Measurements from ENCODE around the gene NELFB.
A peak's percentile ranks its signal among the peaks of the same experiment; 100 is the strongest.

The NELFB gene

DNA sequence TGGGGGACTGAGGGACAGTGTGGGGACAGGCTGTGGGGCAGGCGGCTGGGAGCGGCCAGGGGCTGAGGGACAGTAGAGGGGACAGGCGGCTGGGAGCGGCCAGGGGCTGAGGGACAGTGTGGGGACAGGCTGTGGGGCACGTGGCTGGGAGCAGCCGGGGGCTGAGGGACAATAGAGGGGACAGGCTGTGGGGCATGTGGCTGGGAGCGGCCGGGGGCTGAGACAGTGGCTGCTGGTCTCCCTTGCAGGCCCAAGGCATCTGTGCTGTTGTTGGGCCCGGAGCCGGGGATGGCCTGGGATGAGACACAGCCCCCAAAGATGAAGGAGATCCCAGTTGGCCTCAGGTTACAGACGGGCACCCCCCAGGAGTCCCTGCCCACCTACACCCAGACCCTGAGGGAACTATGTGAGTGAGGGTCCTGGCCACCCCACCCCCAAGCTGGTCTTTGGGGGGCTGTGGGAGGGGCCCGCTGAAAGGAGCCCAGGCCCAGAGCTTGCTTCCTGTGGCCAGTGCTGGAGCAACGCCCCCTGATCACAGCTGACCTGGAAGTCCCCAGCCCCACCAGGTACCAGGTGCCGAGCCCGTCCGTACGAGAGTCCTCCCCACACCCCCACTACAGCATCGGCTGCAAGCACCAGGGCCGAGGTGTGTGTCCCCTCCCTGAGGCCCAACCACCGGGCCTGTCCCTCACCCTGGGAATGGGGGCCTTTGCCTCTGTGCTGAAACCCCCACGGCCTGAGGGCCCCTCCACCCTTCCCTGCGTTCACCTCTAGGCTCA is 3.4 kb upstream of the NELFB start:
- TF ChIP-seq EZH2 (IDR thresholded peaks at IDR 0.05; ENCODE audit: borderline replicate concordance, low read length) (no peak), CTCF (IDR thresholded peaks at IDR 0.05; ENCODE audit: low read length) (no peak)
- Histone ChIP-seq H3K79me2 (ENCODE audit: insufficient read depth, low read length) (no peaks in the 10 kb centered on the region), H3F3A (ENCODE audit: insufficient read depth, low read length) (no peaks in the 10 kb centered on the region), H3K4me3 (ENCODE audit: low read depth, low read length, poor library complexity, severe bottlenecking) (no peak overlapping the region), H2AFZ (ENCODE audit: low read length) (no peak overlapping the region), H3K9ac (ENCODE audit: low read length) (no peak overlapping the region), H3K27ac (ENCODE audit: low read depth, low read length, poor library complexity, severe bottlenecking) (no peak overlapping the region), H3K4me2 (ENCODE audit: low read length) (no peak overlapping the region), H3K9me3 (ENCODE audit: low read length) (no peaks in the 10 kb centered on the region), H3K9me2 (ENCODE audit: low read depth, low read length) (no peaks in the 10 kb centered on the region), H3K27me3 (ENCODE audit: insufficient read depth, low read length) (no peaks in the 10 kb centered on the region; the same call in 1 of the 2 replicates), H4K20me1 (ENCODE audit: insufficient read depth, low read length) (no peaks in the 10 kb centered on the region), H3K4me1 (ENCODE audit: insufficient read depth, low read length, severe bottlenecking) (peaks cover 40% of the 10 kb centered on the region), H3K36me3 (ENCODE audit: insufficient read depth, low read length) (no peaks in the 10 kb centered on the region)

GRCh38 chr9:137252555-137253506 is 2.3 kb upstream of the NELFB start:
- Histone ChIP-seq H3K4me2 (ENCODE audit: low read length) (peak overlapping the region; percentile 85; the same call in 1 of the 2 replicates), H3K27ac (ENCODE audit: low read depth, low read length, poor library complexity, severe bottlenecking) (no peak overlapping the region), H3K9ac (ENCODE audit: low read length) (no peak overlapping the region; the same call in 1 of the 2 replicates), H3K4me1 (ENCODE audit: insufficient read depth, low read length, severe bottlenecking) (peaks cover 46% of the 10 kb centered on the region), H3K9me2 (ENCODE audit: low read depth, low read length) (no peaks in the 10 kb centered on the region), H3K4me3 (ENCODE audit: low read depth, low read length, poor library complexity, severe bottlenecking) (no peak overlapping the region), H3F3A (ENCODE audit: insufficient read depth, low read length) (no peaks in the 10 kb centered on the region), H3K79me2 (ENCODE audit: insufficient read depth, low read length) (no peaks in the 10 kb centered on the region), H3K36me3 (ENCODE audit: insufficient read depth, low read length) (no peaks in the 10 kb centered on the region), H4K20me1 (ENCODE audit: insufficient read depth, low read length) (no peaks in the 10 kb centered on the region), H3K9me3 (ENCODE audit: low read length) (no peaks in the 10 kb centered on the region), H3K27me3 (ENCODE audit: insufficient read depth, low read length) (no peaks in the 10 kb centered on the region; the same call in 1 of the 2 replicates), H2AFZ (ENCODE audit: low read length) (no peak overlapping the region)
- TF ChIP-seq CTCF (IDR thresholded peaks at IDR 0.05; ENCODE audit: low read length), result no peak
- TF ChIP-seq EZH2 (IDR thresholded peaks at IDR 0.05; ENCODE audit: borderline replicate concordance, low read length), result no peak

DNA sequence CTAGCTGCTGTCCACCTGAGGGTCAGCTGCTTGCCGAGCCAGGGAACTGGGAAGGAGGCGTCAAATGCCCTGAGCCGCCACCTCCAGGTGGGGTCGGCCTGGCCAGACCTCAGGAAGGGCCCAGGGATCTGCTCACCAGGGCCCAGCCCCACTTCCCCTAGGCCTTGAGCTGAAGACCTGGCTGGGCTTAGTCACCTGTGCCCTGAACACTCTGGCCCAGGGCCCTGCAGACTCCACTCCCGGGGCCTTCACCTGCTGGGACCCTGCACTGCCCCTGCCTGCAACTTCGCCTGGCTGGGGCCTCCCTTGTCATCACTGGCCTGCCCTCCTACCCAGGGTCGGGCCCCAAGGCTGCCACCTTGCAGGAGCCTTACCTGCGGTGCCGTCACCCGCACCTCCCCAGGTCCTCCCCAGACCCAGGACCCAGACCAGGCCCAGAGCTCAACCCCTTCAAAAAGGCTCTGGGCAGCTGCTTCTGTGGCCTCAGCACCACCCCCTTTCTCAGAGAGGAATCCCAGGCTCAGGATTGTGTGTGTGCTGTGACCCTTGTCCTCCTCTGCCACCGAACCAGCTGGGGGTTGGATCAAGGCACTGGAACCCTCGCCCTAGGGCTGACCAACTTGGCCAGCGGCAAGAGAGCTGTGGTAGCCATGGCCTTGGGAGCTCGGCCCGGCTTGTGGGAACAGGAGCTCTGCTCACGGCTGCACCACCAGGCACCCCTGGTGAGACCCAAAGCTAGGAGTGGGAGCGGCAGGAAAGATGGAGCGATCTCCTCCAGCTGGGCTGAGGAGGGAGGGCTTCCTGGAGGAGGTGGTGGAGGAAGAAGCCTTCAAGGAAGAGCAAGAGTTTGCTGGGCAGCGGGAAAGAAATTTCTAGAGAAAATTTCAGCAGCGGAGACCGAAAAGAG is 1.2 kb upstream of the NELFB start:
- H3K9ac ChIP-seq (ENCODE audit: low read length), result peak overlapping the region; percentile 86

More for the DNA sequence above, 1.2 kb upstream of the NELFB start:
- Histone ChIP-seq H2AFZ (ENCODE audit: low read length) (no peak overlapping the region), H3K9me2 (ENCODE audit: low read depth, low read length) (no peaks in the 10 kb centered on the region), H3K4me3 (ENCODE audit: low read depth, low read length, poor library complexity, severe bottlenecking) (peak overlapping the region; percentile 72), H3K36me3 (ENCODE audit: insufficient read depth, low read length) (peaks cover 6% of the 10 kb centered on the region), H3F3A (ENCODE audit: insufficient read depth, low read length) (no peaks in the 10 kb centered on the region), H3K27ac (ENCODE audit: low read depth, low read length, poor library complexity, severe bottlenecking) (no peak overlapping the region), H3K4me2 (ENCODE audit: low read length) (peak overlapping the region; percentile 85), H4K20me1 (ENCODE audit: insufficient read depth, low read length) (no peaks in the 10 kb centered on the region), H3K9me3 (ENCODE audit: low read length) (no peaks in the 10 kb centered on the region), H3K27me3 (ENCODE audit: insufficient read depth, low read length) (no peaks in the 10 kb centered on the region; the same call in 1 of the 2 replicates), H3K4me1 (ENCODE audit: insufficient read depth, low read length, severe bottlenecking) (peaks cover 46% of the 10 kb centered on the region), H3K79me2 (ENCODE audit: insufficient read depth, low read length) (no peaks in the 10 kb centered on the region)
- no peak for TF ChIP-seq EZH2 (IDR thresholded peaks at IDR 0.05; ENCODE audit: borderline replicate concordance, low read length)
- no peak for TF ChIP-seq CTCF (IDR thresholded peaks at IDR 0.05; ENCODE audit: low read length)

Measured in OCI-LY1 (cell line).